Measurements from ENCODE around the gene CMTM6.
"Not testable (repeated sequence)": the region's sequence is repeated elsewhere in the genome, so short reads cannot be mapped to it uniquely, and the experiment has no call there.

The CMTM6 gene

DNA sequence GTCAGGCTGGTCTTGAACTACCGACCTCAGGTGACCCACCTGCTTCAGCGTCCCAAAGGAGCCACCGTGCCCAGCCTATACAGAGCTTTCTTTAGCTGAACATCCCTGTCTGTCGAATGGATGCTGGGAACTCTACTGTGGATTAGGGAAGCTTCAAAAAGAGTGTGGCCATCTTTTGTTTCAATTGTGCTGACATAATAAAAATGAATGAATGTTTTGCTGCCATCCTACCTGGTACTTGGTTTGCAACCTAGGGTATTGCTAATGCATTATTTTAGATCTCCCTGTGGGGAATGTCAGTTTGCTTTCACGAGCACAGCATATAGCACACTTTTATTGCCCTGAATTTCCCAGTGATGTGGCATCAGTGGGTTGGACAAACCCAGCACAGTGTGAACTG lies 32.3 kb downstream of the CMTM6 start:
- H3K27ac ChIP-seq (ENCODE audit: low read depth, low read length, poor library complexity, severe bottlenecking), result peak overlapping the region; percentile 87
- TF ChIP-seq CTCF (IDR thresholded peaks at IDR 0.05; ENCODE audit: low read length), result no peak
- no peak for TF ChIP-seq EZH2 (IDR thresholded peaks at IDR 0.05; ENCODE audit: borderline replicate concordance, low read length)

GRCh38 chr3:32469151-32469874 lies 33.3 kb downstream of the CMTM6 start:
- H3F3A ChIP-seq (ENCODE audit: insufficient read depth, low read length), result no peaks in the 10 kb centered on the region
- TF ChIP-seq CTCF (IDR thresholded peaks at IDR 0.05; ENCODE audit: low read length) (no peak), EZH2 (IDR thresholded peaks at IDR 0.05; ENCODE audit: borderline replicate concordance, low read length) (no peak)
- peak overlapping the region; percentile 26 for H3K9ac ChIP-seq (ENCODE audit: low read length)
- H3K36me3 ChIP-seq (ENCODE audit: insufficient read depth, low read length), result peaks cover 7% of the 10 kb centered on the region; the same call in 1 of the 2 replicates
- no peaks in the 10 kb centered on the region for H3K79me2 ChIP-seq (ENCODE audit: insufficient read depth, low read length)
- H4K20me1 ChIP-seq (ENCODE audit: insufficient read depth, low read length), result no peaks in the 10 kb centered on the region
- H3K4me1 ChIP-seq (ENCODE audit: insufficient read depth, low read length, severe bottlenecking), result peaks cover 42% of the 10 kb centered on the region
- no peaks in the 10 kb centered on the region for H3K9me3 ChIP-seq (ENCODE audit: low read length)
- H2AFZ ChIP-seq (ENCODE audit: low read length), result no peak overlapping the region
- H3K4me2 ChIP-seq (ENCODE audit: low read length), result peak overlapping the region; percentile 54
- no peaks in the 10 kb centered on the region for H3K27me3 ChIP-seq (ENCODE audit: insufficient read depth, low read length)
- peak overlapping the region; percentile 87 for H3K27ac ChIP-seq (ENCODE audit: low read depth, low read length, poor library complexity, severe bottlenecking)
- no peak overlapping the region for H3K4me3 ChIP-seq (ENCODE audit: low read depth, low read length, poor library complexity, severe bottlenecking)
- H3K9me2 ChIP-seq (ENCODE audit: low read depth, low read length), result no peaks in the 10 kb centered on the region

More for the DNA sequence above, 32.3 kb downstream of the CMTM6 start:
- H4K20me1 ChIP-seq (ENCODE audit: insufficient read depth, low read length), result no peaks in the 10 kb centered on the region
- peaks cover 42% of the 10 kb centered on the region for H3K4me1 ChIP-seq (ENCODE audit: insufficient read depth, low read length, severe bottlenecking)
- no peaks in the 10 kb centered on the region for H3K79me2 ChIP-seq (ENCODE audit: insufficient read depth, low read length)
- no peak overlapping the region for H2AFZ ChIP-seq (ENCODE audit: low read length)
- no peak overlapping the region for H3K4me3 ChIP-seq (ENCODE audit: low read depth, low read length, poor library complexity, severe bottlenecking)
- H3K9me3 ChIP-seq (ENCODE audit: low read length), result no peaks in the 10 kb centered on the region
- H3K9me2 ChIP-seq (ENCODE audit: low read depth, low read length), result no peaks in the 10 kb centered on the region
- peaks cover 7% of the 10 kb centered on the region; the same call in 1 of the 2 replicates for H3K36me3 ChIP-seq (ENCODE audit: insufficient read depth, low read length)
- H3K9ac ChIP-seq (ENCODE audit: low read length), result no peak overlapping the region
- H3K27me3 ChIP-seq (ENCODE audit: insufficient read depth, low read length), result no peaks in the 10 kb centered on the region
- no peak overlapping the region; the same call in 1 of the 2 replicates for H3K4me2 ChIP-seq (ENCODE audit: low read length)
- no peaks in the 10 kb centered on the region for H3F3A ChIP-seq (ENCODE audit: insufficient read depth, low read length)

DNA sequence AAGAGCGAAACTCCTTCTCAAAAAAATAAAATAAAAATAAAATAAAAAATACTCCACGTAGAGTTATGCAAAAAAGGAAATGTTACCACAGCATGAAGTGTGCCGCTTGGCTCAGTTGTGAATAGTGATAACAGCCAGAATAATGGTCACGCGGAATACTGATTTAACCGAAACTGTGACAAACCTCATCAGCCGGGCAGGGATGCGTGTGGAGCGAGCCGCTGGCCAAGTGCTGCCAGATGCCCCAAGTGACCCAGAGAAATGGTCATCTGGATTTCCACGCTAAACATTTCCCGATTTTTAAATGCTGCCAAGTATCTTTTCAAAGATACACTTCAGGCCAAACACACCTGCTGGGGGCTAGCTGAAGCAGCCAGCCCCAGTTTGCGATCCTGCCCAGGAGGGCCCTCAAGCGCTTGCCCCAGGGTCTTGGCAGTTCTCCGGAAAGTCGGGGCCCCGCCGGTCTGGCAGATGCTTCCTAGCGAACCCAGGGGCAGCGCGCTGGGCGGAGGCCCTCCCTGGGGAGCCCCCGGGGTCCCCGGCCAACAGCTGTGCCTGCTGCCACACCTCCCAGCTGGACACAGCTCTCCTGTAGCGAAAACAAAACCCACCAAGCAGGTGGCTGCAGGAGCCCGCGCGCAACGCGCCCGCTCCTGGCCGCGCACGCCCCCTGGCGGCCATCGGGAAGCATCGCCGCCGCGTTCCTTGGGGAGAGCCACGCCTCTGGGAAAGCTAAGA lies 35.1 kb downstream of the CMTM6 start:
- Histone ChIP-seq H3K27me3 (ENCODE audit: insufficient read depth, low read length) (no peaks in the 10 kb centered on the region), H3K36me3 (ENCODE audit: insufficient read depth, low read length) (0 out of 2 replicates have a peak, but pooled peaks cover 1% of the 10 kb centered on the region), H3K79me2 (ENCODE audit: insufficient read depth, low read length) (no peaks in the 10 kb centered on the region), H3F3A (ENCODE audit: insufficient read depth, low read length) (no peaks in the 10 kb centered on the region), H3K4me3 (ENCODE audit: low read depth, low read length, poor library complexity, severe bottlenecking) (peak overlapping the region; percentile 34), H4K20me1 (ENCODE audit: insufficient read depth, low read length) (no peaks in the 10 kb centered on the region), H3K27ac (ENCODE audit: low read depth, low read length, poor library complexity, severe bottlenecking) (peak overlapping the region; percentile 87), H3K4me2 (ENCODE audit: low read length) (peak overlapping the region; percentile 51), H3K9ac (ENCODE audit: low read length) (peak overlapping the region; percentile 8; the same call in 1 of the 2 replicates), H2AFZ (ENCODE audit: low read length) (no peak overlapping the region), H3K9me2 (ENCODE audit: low read depth, low read length) (no peaks in the 10 kb centered on the region), H3K4me1 (ENCODE audit: insufficient read depth, low read length, severe bottlenecking) (peaks cover 42% of the 10 kb centered on the region), H3K9me3 (ENCODE audit: low read length) (no peaks in the 10 kb centered on the region)
- TF ChIP-seq EZH2 (IDR thresholded peaks at IDR 0.05; ENCODE audit: borderline replicate concordance, low read length) (no peak), CTCF (IDR thresholded peaks at IDR 0.05; ENCODE audit: low read length) (peak; percentile 95)

DNA sequence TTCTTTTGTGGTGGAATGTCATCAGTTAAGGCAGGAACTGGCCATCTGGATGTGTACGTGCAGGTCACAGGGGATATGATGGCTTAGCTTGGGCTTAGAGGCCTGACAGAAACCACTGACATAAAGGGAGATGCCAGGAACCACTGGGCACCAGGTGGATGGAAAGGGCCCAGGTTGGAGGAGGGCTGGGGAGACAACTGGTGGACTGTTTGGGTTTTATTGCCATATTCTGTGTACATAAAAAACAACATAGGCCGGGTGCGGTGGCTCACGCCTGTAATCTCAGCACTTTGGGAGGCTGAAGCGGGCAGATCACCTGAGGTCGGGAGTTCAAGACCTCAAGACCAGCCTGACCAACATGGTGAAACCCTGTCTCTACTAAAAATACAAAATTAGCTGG lies 35.8 kb downstream of the CMTM6 start:
- Histone ChIP-seq H3K27ac (ENCODE audit: low read depth, low read length, poor library complexity, severe bottlenecking) (peak overlapping the region; percentile 44), H3K4me1 (ENCODE audit: insufficient read depth, low read length, severe bottlenecking) (peaks cover 48% of the 10 kb centered on the region)
- H3K4me3 ChIP-seq (ENCODE audit: low read depth, low read length, poor library complexity, severe bottlenecking); H3K79me2 ChIP-seq (ENCODE audit: insufficient read depth, low read length); H3K9ac ChIP-seq (ENCODE audit: low read length); H3K4me2 ChIP-seq (ENCODE audit: low read length); H3K9me2 ChIP-seq (ENCODE audit: low read depth, low read length); H3K36me3 ChIP-seq (ENCODE audit: insufficient read depth, low read length); H3K27me3 ChIP-seq (ENCODE audit: insufficient read depth, low read length); H3F3A ChIP-seq (ENCODE audit: insufficient read depth, low read length); H4K20me1 ChIP-seq (ENCODE audit: insufficient read depth, low read length); H2AFZ ChIP-seq (ENCODE audit: low read length); H3K9me3 ChIP-seq (ENCODE audit: low read length): not testable (repeated sequence)

GRCh38 chr3:32464726-32465125 lies 37.9 kb downstream of the CMTM6 start:
- H2AFZ ChIP-seq (ENCODE audit: low read length); H3K4me3 ChIP-seq (ENCODE audit: low read depth, low read length, poor library complexity, severe bottlenecking); H3K9ac ChIP-seq (ENCODE audit: low read length); H3K79me2 ChIP-seq (ENCODE audit: insufficient read depth, low read length); H4K20me1 ChIP-seq (ENCODE audit: insufficient read depth, low read length); H3K9me2 ChIP-seq (ENCODE audit: low read depth, low read length); H3K27ac ChIP-seq (ENCODE audit: low read depth, low read length, poor library complexity, severe bottlenecking); H3F3A ChIP-seq (ENCODE audit: insufficient read depth, low read length); H3K27me3 ChIP-seq (ENCODE audit: insufficient read depth, low read length); H3K9me3 ChIP-seq (ENCODE audit: low read length); H3K4me2 ChIP-seq (ENCODE audit: low read length); H3K36me3 ChIP-seq (ENCODE audit: insufficient read depth, low read length): not testable (repeated sequence)
- peaks cover 52% of the 10 kb centered on the region for H3K4me1 ChIP-seq (ENCODE audit: insufficient read depth, low read length, severe bottlenecking)
